HG02759 (cell line): ENCODE results near the gene PARN.

Experiments used
- ATAC-seq: cut with Tn5 transposase; IDR thresholded peaks from one replicate; pipeline ENCODE4 v1.9.1; 2021; ENCODE audit warnings: mild to moderate bottlenecking, moderate library complexity; ENCODE audit not compliant: unreplicated experiment

The PARN gene

DNA sequence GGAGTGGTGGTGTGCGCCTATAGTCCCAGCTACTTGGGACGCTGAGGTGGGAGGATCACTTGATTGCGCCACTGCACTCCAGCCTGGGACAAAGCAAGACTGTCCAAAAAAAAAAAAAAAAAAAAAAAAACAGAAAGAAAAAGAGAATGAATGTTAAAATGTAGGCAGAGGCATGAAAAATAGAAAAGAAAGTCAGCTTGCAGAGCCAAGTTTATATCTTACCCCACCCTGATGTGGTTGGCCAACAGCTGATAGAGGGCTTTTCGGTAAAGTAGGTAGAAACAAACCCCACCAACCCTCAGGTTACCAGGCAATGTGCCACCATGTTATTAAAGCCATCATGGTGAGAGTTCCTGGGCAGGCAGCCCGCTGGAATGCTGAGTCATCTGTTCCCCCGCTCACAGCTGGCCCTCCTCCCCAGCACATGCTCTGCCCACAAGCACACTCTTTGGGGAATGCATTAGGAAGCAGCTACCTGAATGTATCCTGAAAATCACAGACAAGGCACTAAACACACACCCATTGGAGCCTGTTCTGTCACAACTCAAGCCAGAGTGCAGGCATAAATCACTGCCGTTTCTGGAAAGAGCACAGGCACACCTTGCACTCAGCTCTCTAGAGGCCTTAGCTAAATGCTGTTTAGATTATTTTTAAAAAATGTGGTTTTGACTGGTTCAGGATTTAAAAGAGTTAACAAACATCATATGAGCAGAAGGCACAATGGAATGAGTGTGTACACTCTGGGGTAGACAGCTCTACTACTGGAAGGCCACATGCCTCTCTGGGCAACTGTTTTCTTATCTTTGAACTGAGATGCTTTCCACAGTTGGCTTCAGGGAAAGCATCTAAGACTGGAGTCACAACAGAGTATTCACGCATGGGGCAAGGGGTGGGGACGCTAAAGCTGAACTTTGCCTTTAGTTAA lies 128.5 kb downstream of the PARN start:
- no peak for ATAC-seq

DNA sequence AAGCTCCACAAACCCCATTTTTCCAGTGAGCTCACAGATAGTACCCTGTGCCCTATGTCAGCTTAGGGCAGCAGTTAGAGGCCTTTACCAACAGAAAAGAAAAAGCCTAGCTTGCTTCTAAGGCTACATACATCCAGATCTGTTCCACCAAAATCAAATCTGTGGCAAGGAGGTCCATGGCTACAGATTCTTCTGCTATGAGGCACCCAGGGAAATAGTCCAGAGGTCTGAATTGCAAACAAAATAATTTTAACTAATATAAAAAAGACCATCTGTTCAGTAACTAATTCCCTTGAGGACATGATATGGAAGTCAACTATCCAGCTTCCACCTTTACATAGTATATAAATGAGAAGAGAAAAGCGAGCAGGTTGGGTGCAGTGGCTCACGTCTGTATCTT lies 129.3 kb downstream of the PARN start:
- no peak for ATAC-seq

DNA sequence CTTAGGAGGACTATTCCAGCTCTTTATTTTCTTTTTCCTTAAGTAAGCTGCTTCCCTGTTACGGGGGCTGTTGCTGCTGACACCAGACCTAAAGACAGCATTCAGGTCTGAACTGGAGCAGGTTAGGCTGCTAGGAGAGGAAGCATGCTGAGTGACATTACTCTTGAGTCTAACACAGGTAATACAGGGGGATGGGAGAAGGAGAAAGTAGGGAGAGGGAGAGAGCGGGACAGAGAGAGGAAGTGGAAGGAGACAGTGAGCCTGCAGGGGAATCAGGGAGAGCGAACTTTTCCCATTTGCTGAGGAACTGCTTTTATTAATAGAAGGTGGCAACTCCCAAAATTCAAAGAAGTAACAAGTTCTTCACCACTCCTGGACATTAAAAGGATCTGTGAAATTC lies 130.9 kb downstream of the PARN start:
- no peak for ATAC-seq

DNA sequence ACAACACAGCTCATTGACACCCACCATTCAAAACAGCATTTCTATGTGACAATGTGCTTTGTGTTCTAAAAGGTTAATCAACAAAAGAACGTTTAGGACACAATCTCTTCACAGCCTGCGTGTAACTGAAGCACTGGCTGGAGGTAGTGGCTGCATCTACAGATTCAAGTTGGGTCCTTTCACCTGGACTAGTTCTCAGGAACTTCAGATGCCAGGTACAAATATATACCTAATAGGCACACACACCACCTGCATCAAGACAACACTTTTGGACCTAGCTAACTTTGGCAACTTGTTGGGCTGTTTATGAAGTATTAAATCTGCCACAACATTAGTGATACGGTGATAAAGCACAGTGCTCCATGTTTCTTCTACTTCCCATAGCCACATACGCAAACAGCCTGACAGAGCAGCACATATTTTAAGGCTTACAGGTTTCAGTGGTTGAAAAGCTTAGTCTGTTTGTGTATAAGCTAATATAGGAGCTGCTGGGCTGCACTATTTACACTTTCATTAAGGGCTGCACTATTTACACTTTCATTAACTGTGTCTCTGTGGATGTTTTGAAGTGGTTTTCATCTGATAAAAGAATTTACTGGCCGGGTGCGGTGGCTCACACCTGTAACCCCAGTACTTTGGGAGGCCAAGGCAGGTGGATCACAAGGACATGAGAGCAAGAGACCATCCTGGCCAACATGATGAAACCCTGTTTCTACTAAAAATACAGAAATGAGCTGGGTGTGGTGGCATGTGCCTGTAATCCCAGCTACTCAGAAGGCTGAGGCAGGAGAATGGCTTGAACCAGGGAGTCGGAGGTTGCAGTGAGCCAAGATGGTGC lies 132.6 kb downstream of the PARN start:
- ATAC-seq = no peak

DNA sequence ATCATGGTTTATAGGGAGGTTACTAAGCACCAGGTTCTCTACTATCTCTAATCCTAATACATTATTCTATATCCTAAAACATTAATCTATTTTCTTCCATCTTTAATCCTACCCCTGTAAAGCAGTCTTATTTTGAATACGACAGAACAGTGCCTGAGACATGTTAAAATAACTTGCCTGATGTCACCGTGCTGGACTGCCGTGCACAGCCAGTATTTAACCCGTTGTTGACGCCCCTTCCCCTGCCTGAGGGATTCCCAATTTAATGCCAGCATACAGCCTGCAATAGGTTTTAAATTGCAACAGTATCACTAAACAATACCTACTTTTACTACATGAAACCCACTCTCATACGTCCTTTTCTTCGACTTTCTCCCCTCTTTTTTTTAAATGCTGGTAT lies 133.3 kb downstream of the PARN start:
- no peak for ATAC-seq

DNA sequence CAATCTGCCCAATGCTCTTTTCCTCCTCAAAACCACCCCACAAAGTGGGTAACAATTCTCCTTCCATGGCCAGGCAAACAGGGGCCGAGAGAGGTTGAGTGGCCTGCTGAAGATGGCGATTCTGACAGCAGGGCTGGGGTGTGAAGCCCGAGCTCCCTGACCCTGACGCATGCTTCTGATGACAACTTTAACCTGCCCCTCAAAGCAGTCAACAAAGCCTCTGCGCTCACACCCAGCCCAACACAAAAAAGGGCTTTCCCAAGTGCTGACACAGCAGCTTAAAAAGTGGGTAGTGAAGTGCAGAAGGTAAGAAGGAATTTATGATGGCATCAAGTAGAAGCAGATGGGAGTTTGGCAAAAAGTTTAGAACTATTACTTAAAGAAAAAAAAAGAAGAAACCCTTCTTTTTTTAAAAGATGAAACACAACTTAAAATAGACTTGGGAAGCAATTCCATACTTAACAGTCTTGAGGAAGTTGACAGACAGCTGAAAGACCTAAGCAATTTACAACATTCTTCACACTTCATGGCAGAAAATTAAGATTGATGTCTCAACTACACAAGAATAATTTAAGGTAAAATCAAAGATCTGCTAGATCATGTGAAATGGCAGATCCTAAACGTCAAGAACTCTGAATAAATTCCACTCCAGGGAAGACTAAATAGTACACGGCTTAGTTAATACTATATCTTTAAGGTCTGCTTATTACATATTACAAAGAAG lies 133.9 kb downstream of the PARN start:
- no peak for ATAC-seq

DNA sequence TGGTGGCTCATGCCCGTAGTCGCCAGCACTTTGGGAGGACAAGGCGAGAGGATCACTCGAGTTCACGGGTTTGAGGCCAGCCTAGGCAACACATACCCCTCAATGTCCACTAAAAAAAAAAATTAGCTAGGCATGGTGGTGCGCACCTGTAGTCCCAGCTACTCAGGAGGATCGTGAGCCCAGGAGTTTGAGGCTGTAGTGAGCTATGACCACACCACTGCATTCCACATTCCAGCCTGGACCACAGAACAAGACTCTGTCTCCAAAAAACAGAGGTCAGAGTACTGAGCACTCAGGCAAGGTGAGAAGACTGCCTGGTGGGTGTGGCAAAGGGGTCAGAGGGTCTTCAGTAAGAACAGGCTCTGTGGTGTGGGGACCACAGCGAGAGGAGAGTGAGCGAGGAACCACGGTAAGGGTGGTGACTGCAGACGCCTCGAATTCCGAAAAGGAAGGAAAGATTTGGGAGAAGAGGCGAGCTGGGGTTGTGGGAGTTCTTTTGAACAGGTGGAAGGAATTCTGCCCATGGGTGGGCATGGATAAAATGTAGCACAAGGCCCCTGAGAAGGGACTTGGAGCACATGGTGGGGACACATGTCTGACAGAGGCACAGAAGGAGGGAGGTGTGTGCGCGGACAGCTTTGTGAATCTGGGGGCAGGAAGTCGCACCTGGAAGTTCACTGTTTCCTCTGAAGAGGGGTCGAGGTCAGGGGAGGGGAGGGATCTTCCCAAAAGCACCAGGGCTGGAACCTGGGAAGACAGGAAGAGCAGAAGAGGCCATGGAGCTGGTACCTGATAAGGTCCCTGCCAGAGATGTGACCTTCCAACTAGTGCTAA lies 134.6 kb downstream of the PARN start:
- no peak for ATAC-seq

DNA sequence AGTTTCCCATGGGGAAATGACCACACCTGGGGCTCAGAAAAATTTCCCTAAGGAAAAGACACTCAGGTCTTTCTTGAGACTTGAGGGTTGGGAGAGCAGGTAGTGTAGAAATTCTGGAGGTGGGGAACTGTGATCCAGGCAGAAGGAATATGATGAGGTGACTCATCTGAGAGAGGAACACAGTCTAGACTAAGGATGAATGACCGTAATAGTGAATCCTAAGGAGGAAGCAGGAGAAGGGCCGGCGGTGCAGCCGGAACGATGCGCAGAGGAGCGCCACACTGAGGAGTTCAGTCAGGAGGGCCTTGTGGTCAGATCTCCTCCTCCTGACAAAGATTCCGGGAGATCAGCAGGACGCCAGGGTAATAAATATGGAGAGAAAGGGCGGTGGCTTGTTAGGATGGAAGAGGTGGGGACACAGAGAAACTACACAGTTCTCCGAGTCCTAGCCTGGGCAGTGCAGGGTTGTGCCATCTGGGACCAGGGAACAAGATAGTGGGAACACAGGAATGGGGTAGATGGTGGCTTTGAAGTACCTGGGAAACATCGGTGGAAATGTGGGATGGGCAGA lies 135.6 kb downstream of the PARN start:
- no peak for ATAC-seq

DNA sequence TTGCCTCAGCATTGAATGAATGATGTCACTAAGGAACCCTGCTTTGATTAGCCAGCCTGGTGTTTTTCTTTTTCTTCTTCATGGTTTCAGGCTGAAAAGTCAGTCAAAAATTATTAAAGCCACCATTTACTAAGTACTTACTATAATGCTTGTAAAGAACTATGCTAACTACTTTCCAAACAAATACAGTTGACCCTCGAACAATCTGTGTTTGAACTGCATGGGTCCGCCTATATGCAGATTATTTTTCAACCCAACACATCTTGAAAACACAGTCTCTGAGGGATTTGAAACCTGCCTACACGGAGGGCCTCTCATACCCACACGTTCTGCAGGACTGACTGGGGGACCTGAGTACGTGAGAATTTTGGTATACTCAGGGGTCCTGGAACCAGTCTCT lies 136.3 kb downstream of the PARN start:
- no peak for ATAC-seq

DNA sequence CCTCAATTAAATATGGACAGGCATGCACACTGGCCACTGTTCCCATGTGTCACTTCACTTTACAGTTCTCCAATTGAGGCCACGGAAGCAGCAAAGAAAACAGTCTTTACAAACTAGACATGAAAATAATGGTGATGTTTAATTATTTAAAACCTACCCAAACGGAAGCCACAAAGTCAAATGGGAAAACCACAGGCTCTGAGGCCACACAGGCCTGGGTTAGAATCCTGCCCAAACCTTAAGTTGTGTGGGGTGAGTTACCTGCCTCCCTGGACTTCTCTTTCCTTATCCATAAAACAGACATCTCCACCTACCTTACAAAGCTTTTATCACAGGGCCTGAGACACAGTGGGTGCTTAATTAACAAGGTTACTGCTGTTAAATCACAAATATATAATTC lies 137.4 kb downstream of the PARN start:
- no peak for ATAC-seq

DNA sequence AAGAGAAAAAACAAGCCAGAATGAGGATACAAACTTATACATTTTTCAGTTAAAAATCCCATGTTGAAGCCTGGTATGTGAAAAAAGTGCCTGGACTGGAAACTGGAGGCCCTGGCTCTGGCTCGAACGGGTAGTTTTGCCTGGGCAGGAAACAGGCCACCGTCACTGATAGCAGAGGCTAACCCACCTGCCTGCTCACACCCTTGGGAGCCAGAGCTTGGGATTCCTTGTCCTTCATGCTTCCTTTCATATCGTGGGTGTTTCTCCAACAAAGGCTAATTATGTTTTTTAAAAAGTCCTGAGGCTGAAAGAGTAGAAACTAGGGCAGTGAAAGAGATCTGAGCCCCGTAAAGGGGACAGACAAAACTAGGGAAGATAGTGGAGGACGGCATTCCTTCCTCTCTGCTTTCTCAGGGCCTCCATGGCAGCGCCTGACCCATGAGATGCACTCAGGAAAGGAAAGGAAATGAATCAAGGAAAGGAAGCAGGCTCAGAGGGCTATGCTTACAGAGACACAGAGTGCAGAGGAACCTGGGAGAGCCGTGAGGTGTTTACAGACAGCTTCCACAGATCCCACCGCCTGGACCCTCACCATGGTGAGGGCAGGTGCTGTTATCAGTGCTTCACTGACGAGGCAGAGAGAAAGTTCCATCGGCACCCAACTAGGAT lies 138.1 kb downstream of the PARN start:
- no peak for ATAC-seq

DNA sequence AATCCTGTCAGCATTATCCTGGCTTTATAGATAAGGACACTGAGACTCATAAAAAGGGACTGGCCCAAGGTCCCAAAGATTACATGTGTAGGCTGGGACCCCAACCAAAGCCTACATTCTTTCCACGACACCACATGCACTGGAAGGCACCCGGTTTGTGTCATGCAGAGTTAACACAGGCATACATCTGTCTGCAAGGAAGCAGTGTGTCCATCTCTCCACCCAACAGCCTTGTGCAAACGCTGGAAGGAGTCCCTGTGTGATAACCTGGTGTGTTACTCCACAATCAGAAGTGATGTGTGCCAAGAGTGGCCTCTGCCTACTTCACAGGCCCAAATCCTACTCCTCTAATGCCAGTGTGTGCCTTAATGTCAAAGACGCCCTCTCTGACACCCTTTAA lies 139.8 kb downstream of the PARN start:
- no peak for ATAC-seq

DNA sequence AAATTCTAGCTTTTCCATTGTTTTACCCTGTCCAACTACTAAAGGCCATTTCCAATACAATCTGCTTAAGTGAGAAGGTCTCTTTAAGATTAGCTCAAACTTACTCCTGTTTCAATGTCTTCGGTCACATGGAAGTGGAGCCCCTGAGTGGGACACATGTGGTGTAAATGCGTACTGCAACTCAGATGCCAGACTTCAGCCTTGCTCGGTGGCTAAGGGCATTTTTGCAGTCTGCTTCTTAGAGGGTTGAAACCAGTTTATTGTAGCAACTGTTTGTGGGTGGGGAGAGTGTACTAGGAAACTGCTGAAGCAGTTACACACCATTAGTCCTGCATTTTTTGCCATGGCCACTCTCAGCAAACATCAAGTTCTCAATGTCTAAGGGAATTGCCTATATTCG lies 140.6 kb downstream of the PARN start:
- no peak for ATAC-seq

DNA sequence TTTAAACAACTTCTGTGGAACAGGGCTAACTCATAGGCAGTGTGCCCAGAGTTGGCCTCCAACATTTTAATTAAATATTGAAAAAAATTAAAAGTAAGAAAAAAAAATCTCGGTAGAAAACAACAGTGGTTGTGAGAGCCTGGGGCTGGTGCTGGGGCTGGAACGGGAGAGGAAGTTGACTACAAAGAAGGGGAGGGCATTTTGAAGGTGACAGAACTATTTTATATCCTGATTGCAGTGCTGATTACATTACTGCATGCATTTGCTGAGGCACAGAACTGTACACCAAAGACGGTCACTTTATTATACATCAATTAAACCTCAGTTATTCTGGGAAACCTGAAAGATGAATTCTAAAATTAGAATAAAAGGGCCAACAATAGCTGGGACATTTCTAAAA lies 142.5 kb downstream of the PARN start:
- no peak for ATAC-seq

DNA sequence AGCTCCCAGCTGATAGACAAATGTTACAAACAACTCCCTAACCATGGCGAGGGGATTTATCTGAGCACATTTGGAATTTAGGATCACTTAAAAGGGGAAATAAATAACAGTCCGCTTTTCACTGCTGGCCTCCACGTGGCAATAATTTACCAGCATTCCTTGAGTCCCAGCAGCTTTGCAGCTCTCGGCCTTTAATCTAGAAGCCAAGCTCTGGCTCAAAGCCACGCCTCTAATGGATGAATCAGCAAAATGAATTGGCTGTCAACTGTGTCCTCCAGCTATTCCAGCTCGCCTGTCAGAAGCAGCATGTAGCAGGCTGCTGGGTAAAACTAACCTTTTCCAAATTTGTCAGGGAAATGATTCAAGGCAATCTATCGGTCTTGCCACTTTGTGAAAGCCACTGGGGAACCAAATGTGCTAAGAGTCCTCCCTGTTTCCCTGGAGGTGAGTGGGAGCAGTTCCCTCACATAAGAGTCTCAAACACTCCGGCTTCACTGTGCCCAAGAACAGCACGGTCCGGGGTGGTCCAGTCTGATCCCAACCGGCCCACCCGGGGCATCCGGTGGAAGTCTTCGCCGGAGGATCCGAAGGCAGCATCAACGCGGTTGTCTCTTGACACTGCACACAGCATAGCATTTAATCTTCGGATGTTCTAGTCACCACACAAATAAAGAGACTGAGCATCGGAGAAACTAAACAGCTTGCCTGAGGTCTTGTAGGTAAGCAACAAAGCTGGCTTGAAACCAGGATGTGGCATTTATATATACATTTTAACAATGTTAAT lies 143.3 kb downstream of the PARN start:
- no peak for ATAC-seq

DNA sequence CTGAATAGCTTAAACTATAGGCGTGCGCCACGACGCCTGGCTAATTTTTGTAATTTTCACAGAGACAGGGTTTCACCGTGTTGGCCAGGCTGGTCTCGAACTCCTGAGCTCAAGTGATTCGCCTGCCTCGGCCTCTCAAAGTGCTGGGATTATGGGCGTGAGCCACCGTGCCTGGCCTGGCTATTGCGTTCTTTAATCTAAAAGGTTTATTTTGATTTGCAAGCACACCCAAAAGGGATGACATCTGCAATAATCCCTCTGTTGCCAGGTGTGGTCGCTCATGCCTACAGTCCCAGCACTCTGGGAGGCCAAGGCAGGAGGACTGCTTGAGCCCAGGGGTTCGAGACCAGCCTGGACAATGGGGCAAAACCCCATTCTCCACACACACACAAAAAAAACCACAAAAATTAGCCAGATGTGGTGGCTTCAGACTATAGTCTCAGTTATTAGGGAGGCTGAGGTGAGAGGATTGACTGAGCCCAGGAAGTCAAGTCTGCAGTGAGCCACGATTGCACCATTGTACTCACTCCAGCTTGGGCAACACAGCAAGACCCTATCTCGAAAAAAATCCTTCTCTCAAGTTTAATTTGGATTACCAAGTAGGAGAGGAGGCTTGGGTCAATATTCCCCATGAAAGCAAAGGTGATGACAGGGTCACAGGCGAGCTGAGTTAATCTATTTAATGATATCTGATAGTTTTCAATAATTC lies 144.1 kb downstream of the PARN start:
- no peak for ATAC-seq

DNA sequence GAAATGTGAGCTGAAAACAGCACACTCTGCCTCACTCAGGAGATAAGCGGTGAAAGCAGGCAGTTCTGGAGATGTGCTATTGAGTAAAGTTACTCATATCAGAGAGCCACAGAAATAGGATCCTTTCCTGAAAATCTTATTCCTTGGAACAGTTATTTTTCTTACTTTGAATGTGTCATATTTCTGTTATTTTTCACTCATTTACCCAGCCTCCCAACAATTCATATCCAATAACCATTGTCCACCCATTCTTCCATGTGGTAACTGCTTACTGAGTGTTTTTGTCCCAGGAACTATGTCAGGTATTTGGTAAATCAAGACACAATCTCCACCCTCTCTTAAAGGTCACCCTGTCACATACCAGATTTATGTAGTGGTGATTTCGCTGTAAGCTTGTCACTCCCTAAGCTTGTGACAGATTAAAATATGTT lies 144.9 kb downstream of the PARN start:
- no peak for ATAC-seq

DNA sequence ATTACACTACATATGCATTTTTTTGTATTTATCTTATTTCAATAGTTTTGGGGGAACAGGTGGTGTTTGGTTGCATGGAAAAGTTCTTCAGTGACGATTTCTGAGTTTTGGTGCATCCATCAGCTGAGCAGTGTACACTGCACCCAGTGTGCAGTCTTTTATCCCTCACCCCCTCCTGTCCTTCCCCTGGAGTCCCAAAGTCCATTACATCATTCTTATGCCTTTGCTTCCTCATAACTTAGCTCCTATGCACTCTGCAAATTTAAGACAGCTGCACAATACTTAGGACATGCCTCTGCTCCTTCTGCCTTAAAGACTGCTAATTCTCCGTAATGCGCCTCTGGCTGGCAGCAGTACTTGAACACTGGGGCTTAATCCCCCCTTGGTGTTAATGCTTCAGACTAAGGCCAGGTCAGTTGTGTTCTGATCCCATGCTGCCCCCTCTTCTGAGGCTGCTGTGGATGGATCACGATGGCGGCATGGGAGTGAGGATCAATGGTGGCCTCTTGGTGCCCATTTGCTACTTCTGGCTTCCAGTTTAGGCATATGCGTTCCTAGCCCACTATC lies 146.2 kb downstream of the PARN start:
- no peak for ATAC-seq
